HUES48 (cell line): ENCODE results near the gene HSPB8.

Source experiments
- H3K27ac ChIP-seq: one replicate; pipeline ENCODE4 v1.7.0; 2013; ENCODE audit warnings: low read depth, low read length, inconsistent platforms
- H3K27me3 ChIP-seq: 2 replicates; pipeline ENCODE4 v1.6.1; 2013; ENCODE audit warnings: mild to moderate bottlenecking, low read length; ENCODE audit not compliant: control insufficient read depth, insufficient read depth
- H3K36me3 ChIP-seq: 2 replicates; pipeline ENCODE4 v1.6.1; 2013; ENCODE audit warnings: low read length; ENCODE audit not compliant: control insufficient read depth, insufficient read depth
- H3K4me1 ChIP-seq: 2 replicates; pipeline ENCODE4 v1.6.1; 2013; ENCODE audit warnings: mild to moderate bottlenecking, low read length; ENCODE audit not compliant: control insufficient read depth, insufficient read depth
- H3K4me3 ChIP-seq: 2 replicates; pipeline ENCODE4 v1.5.1; 2013; ENCODE audit warnings: mild to moderate bottlenecking, low read depth, low read length
- H3K9ac ChIP-seq: 2 replicates; pipeline ENCODE4 v1.6.1; 2013; ENCODE audit warnings: mild to moderate bottlenecking, low read depth, low read length, moderate library complexity
- H3K9me3 ChIP-seq: 2 replicates; pipeline ENCODE4 v1.6.1; 2013; ENCODE audit warnings: low read length; ENCODE audit not compliant: control insufficient read depth, insufficient read depth

The HSPB8 gene, protein sequence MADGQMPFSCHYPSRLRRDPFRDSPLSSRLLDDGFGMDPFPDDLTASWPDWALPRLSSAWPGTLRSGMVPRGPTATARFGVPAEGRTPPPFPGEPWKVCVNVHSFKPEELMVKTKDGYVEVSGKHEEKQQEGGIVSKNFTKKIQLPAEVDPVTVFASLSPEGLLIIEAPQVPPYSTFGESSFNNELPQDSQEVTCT

DNA sequence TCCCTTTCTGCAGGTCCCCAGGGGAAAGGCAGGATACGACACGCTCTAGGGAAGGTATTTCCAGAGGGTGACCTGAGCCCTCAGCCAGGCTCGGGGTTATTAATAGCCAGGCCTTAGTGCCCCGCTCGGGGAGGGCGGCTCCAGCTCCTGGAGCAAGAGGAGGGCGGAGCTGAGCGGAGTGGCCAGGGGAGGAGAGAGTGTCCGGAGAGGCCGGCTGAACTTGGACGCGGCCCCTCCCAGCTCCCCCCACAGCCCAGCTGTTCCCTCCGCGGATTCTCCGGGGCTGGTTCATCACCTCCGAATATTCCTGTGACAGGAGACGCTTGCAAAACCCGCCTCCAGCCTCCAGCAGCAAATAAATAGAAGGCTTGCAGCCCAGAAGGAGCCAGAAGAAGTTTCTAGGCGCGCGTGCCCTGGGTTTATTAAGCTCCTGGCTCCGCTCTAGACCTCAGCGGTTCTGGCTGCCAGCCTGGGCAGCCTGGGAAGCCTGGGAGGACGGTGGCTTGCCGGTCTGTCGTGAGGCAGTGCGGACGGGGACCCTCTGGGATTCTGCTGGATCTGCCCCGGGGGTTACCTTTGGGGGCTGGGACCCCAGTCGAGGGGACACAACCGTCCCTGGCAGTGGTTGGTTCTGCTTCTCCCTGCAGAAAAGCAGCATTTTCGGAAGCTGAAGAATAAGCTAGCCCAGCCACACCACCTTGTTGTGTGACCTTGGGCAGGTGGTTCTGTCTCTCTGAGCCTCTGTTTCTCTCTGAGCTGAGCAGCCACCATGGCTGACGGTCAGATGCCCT lies at the start of gene HSPB8:
HSPB8 (plus strand) TSS at position 388 of the 791 bp plus-strand sequence; CDS start at position 770, 382 bp downstream.
- H3K27me3 ChIP-seq, result no peaks in the 10 kb centered on the region
- H3K4me1 ChIP-seq, result peaks cover 47% of the 10 kb centered on the region
- H3K27ac ChIP-seq, result peak within 1 kb of the TSS; percentile 80
- H3K36me3 ChIP-seq, result no peaks in the 10 kb centered on the region
- H3K9me3 ChIP-seq, result no peaks in the 10 kb centered on the region
- peak within 1 kb of the TSS; percentile 49 for H3K4me3 ChIP-seq
- H3K9ac ChIP-seq, result no peak within 1 kb of the TSS; the same call in 1 of the 2 replicates

- no peak overlapping the region for H3K9ac ChIP-seq
- H3K27me3 ChIP-seq, result no peaks in the 10 kb centered on the region
- H3K9me3 ChIP-seq, result peaks cover 14% of the 10 kb centered on the region
- no peaks in the 10 kb centered on the region for H3K36me3 ChIP-seq
- H3K4me1 ChIP-seq, result no peaks in the 10 kb centered on the region
- H3K4me3 ChIP-seq, result no peak overlapping the region
- no peak overlapping the region for H3K27ac ChIP-seq
Observed at GRCh38 chr12:119129827-119130434, 48.8 kb upstream of the HSPB8 start.

DNA sequence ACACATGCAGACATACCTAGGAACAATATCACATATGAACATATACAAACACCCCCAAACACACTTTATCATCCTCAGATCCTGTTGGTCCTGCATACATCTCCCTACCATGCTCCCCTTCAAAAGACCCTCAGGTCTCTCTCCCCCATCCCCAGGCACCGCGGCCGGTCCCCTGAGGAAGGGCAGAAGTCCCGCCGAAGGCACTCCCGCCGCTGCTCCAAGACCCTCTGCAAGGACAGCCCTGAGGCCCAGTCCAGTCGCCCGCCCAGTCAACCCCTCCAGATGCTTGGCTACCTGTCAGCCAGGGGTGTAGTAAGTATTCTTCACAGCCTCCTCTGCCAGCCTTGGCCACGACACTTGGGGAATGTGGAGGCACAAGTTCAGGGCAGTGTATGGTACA lies 48.2 kb upstream of the HSPB8 start:
- H3K9me3 ChIP-seq, result peaks cover 14% of the 10 kb centered on the region
- H3K27me3 ChIP-seq, result no peaks in the 10 kb centered on the region

DNA sequence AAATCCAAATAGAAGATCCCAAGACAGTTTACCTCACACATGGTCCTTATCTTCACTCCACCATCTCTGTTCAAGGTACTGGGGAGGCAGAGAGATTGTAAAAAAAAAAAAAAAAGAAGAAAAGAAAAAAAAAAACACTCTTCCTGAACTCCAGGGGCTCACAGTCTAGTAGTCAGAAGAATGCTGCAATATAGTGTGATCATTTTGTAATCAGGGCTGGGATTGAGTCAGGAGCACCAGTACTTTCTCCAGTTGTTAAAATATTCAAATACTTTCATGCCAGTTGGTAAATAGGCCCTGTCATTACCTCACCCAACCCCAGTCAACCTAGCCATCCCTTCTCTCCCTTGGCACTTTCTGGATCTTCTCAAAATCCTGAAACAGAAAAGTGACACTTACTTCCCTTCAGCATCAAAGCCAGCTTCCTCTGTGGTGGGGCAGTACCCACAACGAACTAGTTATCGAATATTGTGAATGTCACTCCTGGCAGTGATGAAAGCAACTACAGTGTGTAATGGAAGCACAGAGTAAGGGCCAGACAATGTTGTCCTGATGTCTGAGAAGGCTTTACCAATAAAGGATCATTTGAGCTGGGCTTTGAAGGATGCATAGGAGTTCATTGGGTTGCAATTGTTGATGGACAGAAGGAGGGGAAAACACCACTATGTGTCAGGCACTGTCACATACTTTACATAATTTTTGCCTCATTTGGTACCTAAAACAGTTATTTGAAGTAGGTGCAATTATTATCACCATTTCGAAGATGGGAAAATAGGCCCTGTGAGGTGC lies 44.3 kb upstream of the HSPB8 start:
- Histone ChIP-seq H3K4me3 (no peak overlapping the region), H3K36me3 (no peaks in the 10 kb centered on the region), H3K4me1 (no peaks in the 10 kb centered on the region), H3K9ac (no peak overlapping the region), H3K27me3 (no peaks in the 10 kb centered on the region), H3K9me3 (peaks cover 14% of the 10 kb centered on the region), H3K27ac (no peak overlapping the region)

More for the DNA sequence above, 48.2 kb upstream of the HSPB8 start:
- Histone ChIP-seq H3K27ac (no peak overlapping the region), H3K9ac (no peak overlapping the region), H3K36me3 (no peaks in the 10 kb centered on the region), H3K4me1 (no peaks in the 10 kb centered on the region), H3K4me3 (no peak overlapping the region)

DNA sequence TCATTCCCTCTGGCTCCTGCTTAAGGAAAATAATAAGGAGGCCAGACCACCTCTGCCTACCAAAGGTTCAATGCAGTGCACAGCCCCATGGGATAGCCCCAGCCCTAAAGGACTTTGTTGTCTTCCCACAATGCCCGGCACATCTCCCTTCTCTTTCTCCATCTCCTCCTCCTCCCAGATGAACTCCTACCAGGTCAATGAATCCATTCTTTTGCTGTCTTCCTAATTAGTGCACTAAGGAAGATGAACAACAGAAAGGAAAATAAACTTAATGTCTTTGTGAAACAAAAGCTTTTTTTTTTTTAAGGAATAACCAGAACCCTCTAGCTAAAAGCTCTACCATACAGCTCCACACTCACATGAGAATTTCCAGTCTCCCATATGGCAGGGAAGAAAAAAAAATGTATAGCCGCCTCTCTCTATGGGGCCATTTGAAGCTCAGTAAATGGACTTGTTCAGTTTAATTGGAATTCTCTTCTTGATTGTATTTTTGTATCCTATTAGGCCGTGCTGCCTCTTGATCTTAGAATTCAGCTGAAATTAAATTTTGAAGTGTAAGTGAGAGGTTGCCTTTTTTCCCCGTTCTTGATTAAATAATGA lies 41.8 kb upstream of the HSPB8 start:
- Histone ChIP-seq H3K4me3 (no peak overlapping the region), H3K27me3 (no peaks in the 10 kb centered on the region), H3K4me1 (no peaks in the 10 kb centered on the region), H3K9ac (no peak overlapping the region), H3K9me3 (peaks cover 12% of the 10 kb centered on the region), H3K27ac (no peak overlapping the region), H3K36me3 (no peaks in the 10 kb centered on the region)

DNA sequence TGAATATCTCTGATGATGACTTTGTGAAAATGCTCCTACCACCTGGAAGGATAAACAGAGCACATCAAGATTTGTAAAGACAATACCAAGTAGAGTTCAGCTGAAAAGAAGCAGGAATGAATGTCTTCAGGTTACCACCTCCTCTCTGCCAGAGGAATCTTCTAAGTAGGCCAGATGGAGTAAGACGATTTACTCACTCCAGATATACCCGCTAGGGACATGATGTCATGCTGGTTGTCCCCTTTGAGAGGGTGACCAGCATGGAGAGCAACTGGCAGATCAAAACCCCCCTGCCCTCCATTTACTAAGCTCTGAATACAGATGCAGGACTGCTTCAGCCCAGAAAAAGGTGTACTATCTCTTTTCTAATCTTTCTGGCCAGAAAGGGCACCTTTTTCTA lies 39.3 kb upstream of the HSPB8 start:
- H3K9ac ChIP-seq, result no peak overlapping the region
- H3K27ac ChIP-seq, result no peak overlapping the region
- no peaks in the 10 kb centered on the region for H3K36me3 ChIP-seq
- H3K27me3 ChIP-seq, result no peaks in the 10 kb centered on the region
- H3K4me1 ChIP-seq, result peaks cover 4% of the 10 kb centered on the region; the same call in 1 of the 2 replicates
- no peaks in the 10 kb centered on the region for H3K9me3 ChIP-seq
- H3K4me3 ChIP-seq, result no peak overlapping the region

DNA sequence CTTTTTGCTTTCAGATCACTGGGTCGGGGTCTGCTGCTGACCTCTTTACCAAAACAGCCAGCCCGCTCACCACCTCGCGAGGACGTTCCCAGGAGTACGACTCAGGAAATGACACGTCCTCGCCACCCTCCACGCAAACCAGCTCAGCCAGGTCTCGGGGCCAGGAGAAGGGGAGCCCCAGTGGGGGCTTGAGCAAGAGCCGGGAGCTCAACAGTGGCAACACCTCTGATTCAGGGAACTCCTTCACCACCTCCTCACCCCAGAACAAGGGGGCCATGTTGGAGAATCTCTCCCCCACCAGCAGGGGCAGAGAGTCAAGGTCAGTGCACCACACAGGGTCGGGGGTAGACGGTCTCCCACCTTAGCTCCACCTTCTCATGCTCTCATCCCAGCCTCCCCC lies 33.4 kb upstream of the HSPB8 start:
- Histone ChIP-seq H3K27me3 (no peaks in the 10 kb centered on the region), H3K4me3 (no peak overlapping the region; the same call in 1 of the 2 replicates), H3K9me3 (no peaks in the 10 kb centered on the region), H3K27ac (peak overlapping the region; percentile 45), H3K9ac (no peak overlapping the region), H3K36me3 (peaks cover under 1% of the 10 kb centered on the region; the same call in 1 of the 2 replicates), H3K4me1 (peaks cover 24% of the 10 kb centered on the region)

GRCh38 chr12:119147847-119148448 lies 30.8 kb upstream of the HSPB8 start:
- no peak overlapping the region for H3K9ac ChIP-seq
- H3K9me3 ChIP-seq, result no peaks in the 10 kb centered on the region
- peaks cover 28% of the 10 kb centered on the region for H3K4me1 ChIP-seq
- peaks cover 11% of the 10 kb centered on the region; the same call in 1 of the 2 replicates for H3K36me3 ChIP-seq
- peak overlapping the region; percentile 21 for H3K27ac ChIP-seq
- no peak overlapping the region for H3K4me3 ChIP-seq
- H3K27me3 ChIP-seq, result no peaks in the 10 kb centered on the region

GRCh38 chr12:119149270-119149669 lies 29.5 kb upstream of the HSPB8 start:
- no peaks in the 10 kb centered on the region for H3K9me3 ChIP-seq
- H3K36me3 ChIP-seq, result peaks cover 11% of the 10 kb centered on the region; the same call in 1 of the 2 replicates
- no peak overlapping the region for H3K27ac ChIP-seq
- H3K27me3 ChIP-seq, result no peaks in the 10 kb centered on the region
- H3K4me3 ChIP-seq, result no peak overlapping the region
- H3K4me1 ChIP-seq, result peaks cover 31% of the 10 kb centered on the region
- H3K9ac ChIP-seq, result no peak overlapping the region

- Histone ChIP-seq H3K4me1 (peaks cover 23% of the 10 kb centered on the region), H3K27ac (no peak overlapping the region), H3K27me3 (no peaks in the 10 kb centered on the region), H3K9ac (no peak overlapping the region), H3K36me3 (peaks cover 11% of the 10 kb centered on the region; the same call in 1 of the 2 replicates), H3K4me3 (no peak overlapping the region), H3K9me3 (no peaks in the 10 kb centered on the region)
Observed at GRCh38 chr12:119151445-119152026, 27.2 kb upstream of the HSPB8 start.
